EL (cell line): ENCODE data around the gene NRAP.

Experiments used
- DNase-seq: peaks from one replicate; pipeline ENCODE4 v3.0.0-alpha.2; 2016

Gene NRAP

DNA sequence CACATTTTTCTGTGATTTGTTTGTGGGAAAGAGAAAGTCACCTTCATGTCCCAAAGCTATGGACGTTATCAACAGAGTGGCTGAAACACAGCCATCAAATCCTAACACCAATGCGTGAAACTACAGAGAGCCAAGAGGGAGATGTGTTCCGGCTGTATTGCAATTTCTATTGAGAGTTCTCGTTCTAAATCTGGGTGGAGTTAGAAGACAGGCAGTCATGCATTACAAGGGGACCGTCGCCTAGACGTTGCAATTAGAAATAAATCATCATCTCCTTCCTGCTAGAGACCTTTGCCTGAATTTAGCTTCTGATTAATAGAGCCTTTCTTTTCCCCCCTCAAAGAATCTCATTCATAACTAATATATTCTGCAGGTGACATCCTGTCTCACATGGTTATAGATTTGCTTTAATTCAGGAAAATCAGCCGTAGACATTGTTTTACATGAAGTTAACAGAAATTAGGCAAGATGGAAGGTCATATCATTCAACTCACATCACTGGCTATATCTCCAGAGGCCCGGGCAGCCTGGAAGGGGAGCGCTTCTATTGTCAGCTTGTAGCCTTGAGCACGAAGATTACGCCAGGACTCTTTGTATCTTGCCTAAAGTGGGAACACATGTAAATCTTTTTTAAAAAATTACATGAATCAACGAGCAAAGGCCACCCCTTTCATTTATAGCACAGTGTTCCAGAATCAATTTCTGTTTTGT is 58.4 kb downstream of the NRAP start:
- no peak for DNase-seq

GRCh38 chr10:113604572-113604971 is 59.3 kb downstream of the NRAP start:
- DNase-seq, result no peak

DNA sequence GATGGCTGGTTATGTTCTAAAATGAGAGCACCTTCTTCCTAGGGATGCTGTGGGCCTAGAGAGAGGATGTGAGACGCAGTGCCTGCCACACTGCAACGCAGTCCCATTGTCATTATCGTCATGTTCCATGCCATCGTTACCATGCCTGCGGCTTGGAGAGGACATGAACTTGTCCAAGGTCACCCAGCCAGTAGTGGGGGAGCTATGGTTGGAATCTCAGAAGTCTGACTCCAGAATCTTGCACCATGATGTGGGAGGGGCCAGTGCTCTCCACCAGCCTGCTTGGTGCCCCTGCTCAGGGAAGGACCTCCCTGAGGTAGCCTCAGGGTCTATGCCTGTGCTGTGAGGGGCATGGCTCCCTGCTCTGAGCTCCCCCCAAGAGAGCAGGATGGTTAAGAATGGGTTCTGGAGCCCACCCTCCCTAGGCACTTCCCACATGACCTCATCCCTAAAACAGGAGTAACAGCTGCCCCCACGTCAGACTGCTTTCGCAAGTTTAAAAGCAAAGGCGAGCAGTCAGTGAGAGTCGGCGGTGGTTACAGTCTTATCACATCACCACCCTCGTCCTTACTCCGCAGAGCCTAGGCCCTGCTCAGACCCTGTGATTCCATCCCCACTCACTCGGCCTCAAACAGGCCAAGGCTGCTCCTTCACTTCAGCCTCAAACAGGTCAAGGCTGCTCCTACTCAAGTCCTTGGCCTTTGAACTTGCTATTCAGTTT is 60.6 kb downstream of the NRAP start:
- DNase-seq, result no peak

DNA sequence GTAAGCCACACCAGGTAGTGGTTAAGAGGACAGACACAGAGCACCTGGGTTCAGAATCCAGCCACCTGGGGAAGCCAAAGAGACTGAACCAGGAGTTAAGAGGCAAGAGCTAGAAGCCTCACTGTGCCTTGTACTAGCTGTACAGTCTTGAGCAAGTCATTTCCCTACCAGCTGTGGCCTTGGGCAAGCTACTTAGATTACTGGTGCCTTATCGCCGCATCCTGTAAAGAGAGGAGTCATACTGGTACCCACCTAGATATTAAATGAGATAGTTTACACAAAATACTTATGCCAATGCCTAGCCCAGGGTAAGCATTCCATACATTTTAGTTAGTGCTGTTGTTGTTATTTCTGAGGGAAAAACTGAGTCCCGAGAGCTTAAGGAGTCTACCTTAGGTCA is 63.3 kb downstream of the NRAP start:
- no peak for DNase-seq

DNA sequence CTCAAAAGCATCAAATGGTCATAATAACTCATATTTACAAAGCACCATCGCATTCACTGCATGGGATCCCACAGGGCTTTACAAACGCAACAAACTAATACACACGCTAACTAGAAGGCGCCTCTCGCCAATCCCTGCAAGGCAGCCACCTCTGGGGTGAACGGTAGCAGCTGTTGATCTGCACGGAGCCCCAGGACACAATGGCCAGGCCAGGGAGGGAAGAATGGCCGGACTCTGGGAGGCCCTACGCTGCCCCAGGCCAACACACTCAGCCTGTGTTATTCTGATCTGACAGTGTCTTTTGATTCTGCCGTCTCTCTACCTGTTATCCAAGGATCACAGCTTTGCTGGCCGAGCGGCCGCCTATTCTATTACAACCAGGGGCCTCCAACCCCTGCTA is 69.2 kb downstream of the NRAP start:
- DNase-seq, result no peak

DNA sequence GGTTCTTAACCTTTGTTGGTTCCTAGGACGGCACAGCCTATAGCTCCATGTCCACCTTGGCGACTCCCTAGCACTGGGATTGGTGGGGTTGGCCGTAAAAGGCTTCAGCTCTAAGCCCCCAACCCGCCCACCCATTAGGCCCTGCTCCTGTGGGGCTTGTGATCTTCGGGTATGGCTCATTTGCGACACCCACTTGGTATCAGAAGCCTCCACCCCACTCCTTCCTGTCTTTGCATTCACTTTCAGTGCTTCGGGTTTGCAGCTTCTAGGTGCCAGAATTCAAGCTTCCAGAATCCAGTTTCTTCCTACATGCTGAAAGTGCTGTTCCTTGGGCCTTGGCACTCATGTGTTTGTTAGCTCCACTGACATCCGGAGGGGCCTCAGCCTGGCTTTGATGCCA is 71.5 kb downstream of the NRAP start:
- DNase-seq, result no peak

GRCh38 chr10:113590581-113590980 is 73.3 kb downstream of the NRAP start:
- no peak for DNase-seq

GRCh38 chr10:113589201-113589770 is 74.6 kb downstream of the NRAP start:
- no peak for DNase-seq

DNA sequence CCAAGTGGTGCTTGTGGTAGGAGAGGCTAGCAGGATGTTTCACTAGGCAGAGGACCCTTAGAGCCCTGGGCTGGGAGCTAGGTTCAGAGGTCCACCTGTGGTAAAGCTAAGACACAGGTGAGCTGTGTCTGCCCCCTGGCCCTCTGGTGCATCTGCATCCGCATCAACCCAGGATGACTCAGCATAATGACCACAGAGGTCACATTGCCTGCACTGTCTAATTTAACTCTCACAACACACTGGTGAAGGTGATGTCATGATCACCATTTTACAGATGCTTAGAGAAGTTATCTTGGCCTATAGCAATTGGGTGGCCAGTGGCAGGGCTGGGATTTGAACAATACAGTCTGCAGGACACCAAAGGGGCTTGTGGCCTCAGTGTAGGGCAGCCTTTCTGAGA is 77.9 kb downstream of the NRAP start:
- DNase-seq, result no peak

- DNase-seq, result no peak
These were observed 80.3 kb downstream of the NRAP start for GRCh38 chr10:113583571-113583970.

GRCh38 chr10:113581092-113581491 is 82.7 kb downstream of the NRAP start:
- no peak for DNase-seq

GRCh38 chr10:113578773-113579172 is 85.1 kb downstream of the NRAP start:
- no peak for DNase-seq

DNA sequence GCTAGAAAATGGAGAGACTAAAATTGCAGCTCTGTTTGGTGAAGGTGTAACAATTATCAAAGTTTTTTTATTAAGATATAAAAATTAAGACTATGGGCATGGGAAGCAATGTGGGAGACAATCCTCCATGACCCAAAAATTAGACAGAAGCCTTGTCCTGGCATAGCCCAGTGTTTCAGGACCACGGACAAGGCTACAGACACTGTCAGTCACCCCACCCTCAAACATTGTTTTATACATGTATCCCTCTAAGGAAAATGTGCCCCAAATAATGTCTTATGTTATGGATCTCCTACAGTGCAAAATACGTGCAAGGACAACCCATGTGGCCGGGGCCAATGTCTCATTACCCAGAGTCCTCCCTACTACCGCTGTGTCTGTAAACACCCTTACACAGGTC is 87.0 kb downstream of the NRAP start:
- peak; percentile 15 for DNase-seq

DNA sequence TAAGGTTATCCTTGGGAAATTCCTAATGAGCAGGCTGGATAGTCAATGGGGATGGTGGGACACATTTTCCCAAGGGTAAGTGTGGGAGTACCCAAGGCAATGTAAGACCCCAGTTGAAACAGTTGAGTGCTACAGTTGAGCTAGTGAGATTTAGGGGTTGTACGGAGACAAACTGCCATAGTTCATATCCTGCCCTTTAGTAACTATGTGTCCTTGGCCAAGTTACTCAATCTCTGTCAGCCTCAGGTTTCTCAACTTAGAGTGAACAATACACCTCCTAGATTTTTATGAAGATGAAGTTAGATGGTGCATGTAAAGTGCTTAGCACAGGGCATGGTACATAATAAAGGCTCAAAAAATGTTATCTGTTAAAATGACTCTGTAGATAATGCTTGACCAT is 90.5 kb downstream of the NRAP start:
- DNase-seq, result no peak

- DNase-seq, result no peak
These were observed 91.1 kb downstream of the NRAP start for GRCh38 chr10:113572520-113573290.

- no peak for DNase-seq
These were observed 94.3 kb downstream of the NRAP start for GRCh38 chr10:113569576-113569975.

DNA sequence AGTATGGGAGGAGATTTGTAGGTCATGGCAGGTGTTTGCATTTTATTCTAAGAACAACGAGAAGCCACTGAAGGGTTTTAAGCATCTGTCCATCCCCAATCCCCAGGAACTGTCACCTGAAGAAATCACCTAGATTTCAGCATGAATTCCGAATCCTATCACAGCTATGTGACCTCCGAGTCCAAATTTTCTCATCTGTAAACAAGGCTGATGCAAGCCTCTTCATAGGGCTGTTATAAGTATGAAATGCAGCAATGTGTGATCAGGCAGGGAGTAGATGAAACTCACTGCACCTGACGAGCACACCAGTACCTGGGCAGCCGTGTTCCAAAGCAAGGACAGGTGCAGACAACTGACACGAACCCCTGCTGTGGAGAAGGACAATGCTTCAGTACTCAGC is 97.0 kb downstream of the NRAP start:
- DNase-seq, result no peak

- peak; percentile 8 for DNase-seq
These were observed 98.5 kb downstream of the NRAP start for GRCh38 chr10:113565364-113565763.

DNA sequence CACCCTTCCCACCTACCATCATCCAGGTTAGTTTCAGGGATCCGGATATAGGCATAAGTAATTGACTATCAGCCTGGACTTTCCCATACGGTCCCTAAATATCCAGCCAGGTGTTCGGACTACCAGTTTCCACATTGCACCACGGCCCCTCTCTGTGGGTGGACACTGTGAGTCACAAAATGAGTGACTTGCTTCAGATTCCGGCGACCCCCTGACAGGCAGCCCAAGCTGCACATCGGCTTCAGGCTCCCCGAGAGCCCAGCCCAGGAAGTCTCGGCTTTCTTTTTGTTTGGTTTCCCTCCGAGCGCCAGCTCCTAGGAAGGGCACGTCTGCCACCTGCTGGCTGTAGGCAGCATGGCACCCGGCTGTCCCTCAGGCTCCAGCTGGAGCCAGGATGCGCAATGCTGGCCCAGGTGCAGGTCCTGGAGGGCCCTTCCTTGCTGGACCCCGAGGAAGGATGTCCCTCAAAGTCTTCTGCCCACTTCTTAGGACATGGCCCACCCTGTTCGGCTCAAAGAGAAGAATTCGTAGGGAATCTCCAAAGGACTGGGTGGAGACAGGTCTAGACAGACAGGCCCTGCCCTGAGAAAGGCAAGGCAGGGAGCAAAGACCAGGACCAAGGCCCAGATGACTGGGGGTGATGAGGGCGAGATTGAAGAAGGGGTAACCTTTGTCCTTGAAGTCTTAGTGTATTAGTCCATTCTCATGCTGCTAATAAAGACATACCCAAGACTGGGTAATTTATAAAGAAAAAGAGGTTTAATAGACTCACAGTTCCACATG is 100.3 kb downstream of the NRAP start:
- peak; percentile 65 for DNase-seq

- no peak for DNase-seq
These were observed 101.1 kb downstream of the NRAP start for GRCh38 chr10:113562704-113563103.

- no peak for DNase-seq
These were observed 101.8 kb downstream of the NRAP start for GRCh38 chr10:113562069-113562468.

DNA sequence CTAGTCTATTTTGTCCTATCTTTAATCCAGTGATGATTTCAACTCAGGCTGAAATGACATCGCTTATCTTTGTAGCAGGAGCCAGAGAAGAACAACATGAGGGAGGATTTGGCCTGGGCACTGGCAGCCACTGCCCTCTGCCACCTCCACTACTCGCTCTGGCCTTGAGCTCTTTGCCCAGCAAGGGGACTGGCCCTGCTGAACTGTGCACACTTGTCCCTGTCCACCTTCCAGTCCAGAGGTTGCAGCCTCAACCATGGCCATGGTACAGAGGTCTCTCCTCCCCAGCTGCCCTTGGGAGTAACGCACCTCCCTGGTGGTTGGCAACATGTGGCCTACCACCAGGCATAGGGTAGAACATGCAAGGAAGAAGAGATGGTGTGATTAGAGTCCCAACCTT is 102.6 kb downstream of the NRAP start:
- no peak for DNase-seq

DNA sequence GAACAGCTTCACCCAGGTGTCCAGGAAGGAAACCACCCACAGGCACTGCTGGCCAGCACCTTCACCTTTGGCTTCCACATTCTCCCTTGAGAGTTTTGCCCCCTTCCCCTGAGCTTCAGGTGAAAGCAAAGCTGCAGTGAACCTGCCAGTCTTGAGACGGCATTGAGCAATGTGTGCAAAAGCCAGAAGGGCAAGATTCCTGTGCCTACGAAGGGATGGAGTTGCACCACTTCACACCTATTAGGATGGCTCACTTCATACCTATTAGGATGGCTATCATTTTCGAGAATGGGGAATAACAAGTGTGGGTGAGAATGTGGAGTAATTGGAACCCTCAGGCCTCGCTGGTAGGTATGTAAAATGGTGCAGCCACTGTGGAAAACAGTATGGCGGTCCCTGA is 103.8 kb downstream of the NRAP start:
- no peak for DNase-seq
